Smooth muscle cell (in vitro differentiated cells): ENCODE data around the gene EEFSEC. TPM values are rescaled to one million over a fixed set of nuclear protein-coding genes. Genes with fewer than 3 reads are reported as not detected.

Source experiments
- DNase-seq: peaks from one replicate; lab custom pipeline; 2025; ENCODE audit not compliant: unreplicated experiment; lab: John Stamatoyannopoulos, UW
- H2AFZ ChIP-seq: fragments of 200-600 bp; sonication (generic); 2 replicates; pipeline ENCODE4 v1.6.0; 2016; ENCODE audit warnings: antibody characterized with exemption, low read depth, mild to moderate bottlenecking
- H3F3A ChIP-seq: fragments of 200-600 bp; sonication (generic); 2 replicates; pipeline ENCODE4 v1.6.0; 2017; ENCODE audit warnings: antibody characterized with exemption, low read depth
- H3K27ac ChIP-seq: fragments of 200-600 bp; sonication (generic); 2 replicates; pipeline ENCODE4 v1.5.1; 2016; ENCODE audit warnings: low read depth, mild to moderate bottlenecking
- H3K27me3 ChIP-seq: fragments of 200-600 bp; sonication (generic); 2 replicates; pipeline ENCODE4 v1.6.1; 2016; ENCODE audit warnings: low read depth, mild to moderate bottlenecking
- H3K36me3 ChIP-seq: fragments of 200-600 bp; sonication (generic); 2 replicates; pipeline ENCODE4 v1.5.1; 2016; ENCODE audit warnings: low read depth
- H3K4me1 ChIP-seq: fragments of 200-600 bp; sonication (generic); 2 replicates; pipeline ENCODE4 v1.5.1; 2016; ENCODE audit warnings: low read depth
- H3K4me2 ChIP-seq: fragments of 200-600 bp; sonication (generic); 2 replicates; pipeline ENCODE4 v1.6.0; 2016; ENCODE audit warnings: mild to moderate bottlenecking
- H3K4me3 ChIP-seq: fragments of 200-600 bp; sonication (generic); 2 replicates; pipeline ENCODE4 v1.5.1; 2016; ENCODE audit warnings: mild to moderate bottlenecking
- H3K79me2 ChIP-seq: fragments of 200-600 bp; sonication (generic); 2 replicates; pipeline ENCODE4 v1.6.0; 2016; ENCODE audit warnings: low read depth, mild to moderate bottlenecking
- H3K9ac ChIP-seq: fragments of 200-600 bp; sonication (generic); 2 replicates; pipeline ENCODE4 v1.6.0; 2016; ENCODE audit warnings: low read depth
- H3K9me3 ChIP-seq: fragments of 200-600 bp; sonication (generic); replicated peaks from 2 replicates; pipeline ENCODE4 v1.5.1; 2016; ENCODE audit warnings: low read depth
- H4K20me1 ChIP-seq: fragments of 200-600 bp; sonication (generic); 2 replicates; pipeline ENCODE4 v1.6.0; 2016; ENCODE audit warnings: low read depth
- CTCF ChIP-seq: fragments of 200-600 bp; sonication (generic); IDR thresholded peaks from 2 replicates; pipeline ENCODE4 v1.5.1; 2017; ENCODE audit warnings: borderline replicate concordance, mild to moderate bottlenecking, antibody characterized with exemption; ENCODE audit not compliant: insufficient read depth, poor library complexity, severe bottlenecking
- WGBS: methylation state at CpG from one replicate; pipeline ENCODE4 v1.1.7; 2016; ENCODE audit warnings: low lambda C conversion rate; 5-methylcytosine and 5-hydroxymethylcytosine counted together
- polyA plus RNA-seq: library from polyadenylated mRNA; unstranded; fragments of >200 nt; fragmentation: Nextera tagmentation; extraction: Ambion mirVana; gene quantifications from 2 replicates; pipeline ENCODE4 v1.2.1, GENCODE V29; 2016
- total RNA-seq: library from RNA; depleted of rRNA; stranded (reverse); fragments of >200 nt; gene quantifications from 2 replicates; pipeline ENCODE4 v1.2.3, GENCODE V29; 2014

EEFSEC gene
- total and polyA plus RNA-seq, 2 experiments from 2014 or later, result 12.4 to 17.1 TPM

GRCh38 chr3:128283421-128283820 lies 130.1 kb downstream of the EEFSEC start:
- no peak overlapping the region for H3K9ac ChIP-seq
- TF ChIP-seq CTCF, result no peak
- no peak for DNase-seq
- no peaks in the 10 kb centered on the region for H3K9me3 ChIP-seq
- no peak overlapping the region for H3K27ac ChIP-seq
- H3K4me1 ChIP-seq, result peaks cover 27% of the 10 kb centered on the region
- 95% methylated on average over 3 of the region's 3 CpGs for WGBS
- no peaks in the 10 kb centered on the region for H3K27me3 ChIP-seq
- no peak overlapping the region for H3K4me2 ChIP-seq
- H3K36me3 ChIP-seq, result no peaks in the 10 kb centered on the region
- no peaks in the 10 kb centered on the region for H4K20me1 ChIP-seq
- H3K79me2 ChIP-seq, result no peaks in the 10 kb centered on the region
- no peak overlapping the region for H2AFZ ChIP-seq
- no peak overlapping the region for H3K4me3 ChIP-seq
- H3F3A ChIP-seq, result no peaks in the 10 kb centered on the region

- Histone ChIP-seq H3K36me3 (no peaks in the 10 kb centered on the region), H3K4me1 (peaks cover 11% of the 10 kb centered on the region), H3K27me3 (no peaks in the 10 kb centered on the region), H3K4me3 (no peak overlapping the region), H3K9me3 (no peaks in the 10 kb centered on the region), H3K9ac (no peak overlapping the region), H3K27ac (no peak overlapping the region), H3F3A (no peaks in the 10 kb centered on the region), H2AFZ (no peak overlapping the region), H4K20me1 (no peaks in the 10 kb centered on the region), H3K79me2 (no peaks in the 10 kb centered on the region), H3K4me2 (no peak overlapping the region)
- TF ChIP-seq CTCF, result no peak
- no peak for DNase-seq
- WGBS, result 96% methylated on average over 13 of the region's 13 CpGs
Observed at GRCh38 chr3:128285042-128285966, 132.0 kb downstream of the EEFSEC start.

- no peaks in the 10 kb centered on the region for H3K79me2 ChIP-seq
- peaks cover 4% of the 10 kb centered on the region for H3K4me1 ChIP-seq
- no peak overlapping the region for H3K27ac ChIP-seq
- H3K27me3 ChIP-seq, result no peaks in the 10 kb centered on the region
- no peak overlapping the region for H2AFZ ChIP-seq
- H3K9me3 ChIP-seq, result no peaks in the 10 kb centered on the region
- no peaks in the 10 kb centered on the region for H3F3A ChIP-seq
- no peaks in the 10 kb centered on the region for H4K20me1 ChIP-seq
- H3K9ac ChIP-seq, result no peak overlapping the region
- H3K36me3 ChIP-seq, result no peaks in the 10 kb centered on the region
- no peak overlapping the region for H3K4me2 ChIP-seq
- WGBS, result 100% methylated on average over 2 of the region's 2 CpGs
- TF ChIP-seq CTCF, result no peak
- DNase-seq, result no peak
- H3K4me3 ChIP-seq, result no peak overlapping the region
Observed at GRCh38 chr3:128285967-128286321, 132.7 kb downstream of the EEFSEC start.

GRCh38 chr3:128286691-128287090 lies 133.4 kb downstream of the EEFSEC start:
- Histone ChIP-seq H2AFZ (no peak overlapping the region), H3F3A (no peaks in the 10 kb centered on the region), H3K36me3 (no peaks in the 10 kb centered on the region), H3K79me2 (no peaks in the 10 kb centered on the region), H3K9me3 (no peaks in the 10 kb centered on the region), H3K27ac (no peak overlapping the region), H3K4me3 (no peak overlapping the region), H3K9ac (no peak overlapping the region), H3K27me3 (no peaks in the 10 kb centered on the region), H3K4me1 (peaks cover 3% of the 10 kb centered on the region), H3K4me2 (no peak overlapping the region), H4K20me1 (no peaks in the 10 kb centered on the region)
- TF ChIP-seq CTCF, result no peak
- no peak for DNase-seq
